ENCODE measurements around the gene S100A16. TPM values are rescaled to one million over a fixed set of nuclear protein-coding genes. Genes with fewer than 3 reads are reported as not detected.
A peak's percentile ranks its signal among the peaks of the same experiment; 100 is the strongest.

S100A16 gene
- total RNA-seq, 2 donors from 2014 or later, result 20.1 to 42.5 TPM

DNA sequence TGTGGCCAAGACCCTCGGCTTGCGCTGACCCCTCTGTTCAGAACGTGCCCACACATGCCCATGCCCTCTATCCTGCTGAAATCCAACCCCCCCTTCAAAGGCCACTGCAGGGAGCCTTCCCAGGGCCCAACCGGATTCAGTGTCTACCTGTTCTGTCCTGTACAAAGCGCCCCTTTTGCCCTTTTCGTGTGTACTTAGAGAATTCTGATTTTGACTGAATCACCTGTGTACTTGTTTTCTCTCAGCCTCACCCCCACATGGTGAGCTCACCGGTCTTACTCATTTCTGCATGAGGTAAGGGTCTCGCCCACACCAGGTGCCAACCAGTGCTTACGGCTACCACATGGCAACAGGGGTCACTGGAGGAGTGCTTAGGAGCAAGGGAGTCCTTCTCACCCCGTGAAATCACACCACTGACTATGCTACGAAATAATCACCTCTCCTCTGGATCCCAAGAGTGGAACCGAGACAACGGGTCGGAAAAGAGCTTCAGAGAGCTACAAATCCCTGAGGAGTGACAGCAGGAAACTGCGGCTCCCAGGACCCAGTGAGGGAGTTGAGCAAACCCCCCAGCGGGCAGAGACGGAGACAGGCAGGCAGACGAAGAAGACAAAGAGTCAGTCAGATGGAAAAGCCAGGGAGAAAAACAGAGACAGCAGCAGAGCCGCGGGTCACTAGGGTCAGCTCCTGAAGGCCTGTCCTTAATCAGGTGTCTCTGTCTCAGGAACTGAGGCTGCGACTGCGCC lies 45.1 kb downstream of the S100A16 start:
- ATAC-seq, result no peak
- intact Hi-C loops (cut with DNase I), result loop anchor here (5.0 kb wide), 1 partner anchor 40 kb away; no protein-coding TSS in a partner anchor
- DNase-seq, result peak in 1 of 4 donors; percentile 15

DNA sequence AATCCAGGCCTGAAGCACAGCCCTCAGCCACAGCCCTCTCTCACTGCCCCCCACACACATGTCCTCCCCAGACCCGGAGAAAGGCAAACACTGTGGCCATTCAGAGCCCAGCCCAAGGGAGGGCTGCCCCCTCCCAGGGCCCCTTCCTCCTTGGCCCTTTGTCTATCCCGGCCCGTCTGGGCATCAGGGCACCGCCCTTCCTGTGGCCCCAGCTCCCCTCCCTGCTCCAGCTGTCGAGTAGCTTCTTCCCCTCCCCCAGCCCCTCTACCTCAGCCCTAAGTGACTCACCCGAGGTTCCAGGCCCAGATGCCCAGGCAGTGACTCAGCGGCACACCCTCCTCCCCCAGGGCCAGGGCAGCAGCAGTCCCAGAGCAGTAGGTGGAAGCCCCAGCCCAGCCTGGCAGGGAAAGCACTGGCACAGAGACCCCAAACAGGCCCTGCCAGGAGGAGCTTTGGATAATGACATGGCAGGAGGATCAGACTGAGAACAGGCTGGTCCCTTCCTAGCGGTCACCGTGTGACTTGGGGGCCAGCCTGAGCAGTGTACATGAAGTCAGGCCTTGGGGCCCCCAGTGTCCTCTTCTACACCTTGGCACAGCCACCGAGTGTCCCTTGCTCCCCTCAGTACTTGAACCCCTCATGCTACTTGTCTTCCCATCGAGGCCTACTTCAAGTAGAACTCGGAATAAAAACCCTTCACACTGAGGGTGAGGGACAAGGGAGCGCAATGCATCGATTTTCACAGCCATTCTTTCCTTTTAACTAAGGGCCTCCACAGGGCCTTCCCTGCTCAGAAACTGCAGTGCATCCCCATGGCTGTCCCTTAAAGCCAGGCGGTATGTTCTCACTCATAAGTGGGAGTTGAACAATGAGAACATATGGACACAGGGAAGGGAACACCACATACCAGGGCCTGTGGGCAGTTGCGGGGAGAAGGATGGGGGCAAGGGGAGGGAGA lies 46.2 kb downstream of the S100A16 start:
- Histone ChIP-seq H3K36me3 (replicated peaks in 1 of 2; ENCODE audit: insufficient read depth in 1 of 2, low read depth in 2 of 2) (no peaks in the 10 kb centered on the region), H3K4me1 (peaks cover 33% of the 10 kb centered on the region), H3K27ac (peak overlapping the region; percentile 76 to 86 (median 82)), H3K27me3 (no peaks in the 10 kb centered on the region), H3K9me3 (no peaks in the 10 kb centered on the region), H3K4me3 (no peak overlapping the region)
- TF ChIP-seq, protein P1, sequence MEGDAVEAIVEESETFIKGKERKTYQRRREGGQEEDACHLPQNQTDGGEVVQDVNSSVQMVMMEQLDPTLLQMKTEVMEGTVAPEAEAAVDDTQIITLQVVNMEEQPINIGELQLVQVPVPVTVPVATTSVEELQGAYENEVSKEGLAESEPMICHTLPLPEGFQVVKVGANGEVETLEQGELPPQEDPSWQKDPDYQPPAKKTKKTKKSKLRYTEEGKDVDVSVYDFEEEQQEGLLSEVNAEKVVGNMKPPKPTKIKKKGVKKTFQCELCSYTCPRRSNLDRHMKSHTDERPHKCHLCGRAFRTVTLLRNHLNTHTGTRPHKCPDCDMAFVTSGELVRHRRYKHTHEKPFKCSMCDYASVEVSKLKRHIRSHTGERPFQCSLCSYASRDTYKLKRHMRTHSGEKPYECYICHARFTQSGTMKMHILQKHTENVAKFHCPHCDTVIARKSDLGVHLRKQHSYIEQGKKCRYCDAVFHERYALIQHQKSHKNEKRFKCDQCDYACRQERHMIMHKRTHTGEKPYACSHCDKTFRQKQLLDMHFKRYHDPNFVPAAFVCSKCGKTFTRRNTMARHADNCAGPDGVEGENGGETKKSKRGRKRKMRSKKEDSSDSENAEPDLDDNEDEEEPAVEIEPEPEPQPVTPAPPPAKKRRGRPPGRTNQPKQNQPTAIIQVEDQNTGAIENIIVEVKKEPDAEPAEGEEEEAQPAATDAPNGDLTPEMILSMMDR (IDR thresholded peaks at IDR 0.05), result no peak
- peak; percentile 65 to 74 (median 73) for TF ChIP-seq POLR2A (IDR thresholded peaks at IDR 0.05)
- ATAC-seq (peak; percentile 92), DNase-seq (peak; percentile 84 to 99 (median 90))
- 52 to 66% methylated on average over 13 to 16 of the region's 16 CpGs for WGBS, 2 donors
- intact Hi-C loops (cut with DNase I), result loop anchor here (5.0 kb wide), 1 partner anchor 39 kb away; no protein-coding TSS in a partner anchor

More for the DNA sequence above, 45.1 kb downstream of the S100A16 start:
- Histone ChIP-seq H3K4me1 (peaks cover 40% of the 10 kb centered on the region), H3K27ac (peak overlapping the region; percentile 9 to 83 (median 30)), H3K9me3 (no peaks in the 10 kb centered on the region), H3K27me3 (no peaks in the 10 kb centered on the region), H3K36me3 (replicated peaks in 1 of 2; ENCODE audit: insufficient read depth in 1 of 2, low read depth in 2 of 2) (no peaks in the 10 kb centered on the region), H3K4me3 (no peak overlapping the region)
- TF ChIP-seq, protein P1 (IDR thresholded peaks at IDR 0.05), result no peak
- 73 to 78% methylated on average over 22 of the region's 22 CpGs for WGBS, 2 donors

GRCh38 chr1:153565529-153566374 lies 47.2 kb downstream of the S100A16 start, which contains the start of gene S100A2:
Gene S100A2, minus strand, starts transcription at chr1:153565844. Its CDS starts 1,967 bp downstream, at chr1:153563877.
- WGBS, 2 donors, result 62 to 68% methylated on average over 4 to 8 of the region's 8 CpGs
- Histone ChIP-seq H3K27ac (peak within 1 kb of the TSS; percentile 76 to 86 (median 82)), H3K9me3 (no peaks in the 10 kb centered on the region), H3K36me3 (replicated peaks in 1 of 2; ENCODE audit: insufficient read depth in 1 of 2, low read depth in 2 of 2) (no peaks in the 10 kb centered on the region), H3K27me3 (no peaks in the 10 kb centered on the region), H3K4me3 (no peak within 1 kb of the TSS), H3K4me1 (peaks cover 33% of the 10 kb centered on the region)
- peak; percentile 7 for ATAC-seq
- TF ChIP-seq, protein P1 (IDR thresholded peaks at IDR 0.05), result no peak
- no peak for TF ChIP-seq POLR2A (IDR thresholded peaks at IDR 0.05)
- peak in 2 of 4 donors; percentile 40 to 57 for DNase-seq
- intact Hi-C loops (cut with DNase I), result loop anchor here (5.0 kb wide), 1 partner anchor 38 kb away; no protein-coding TSS in a partner anchor

DNA sequence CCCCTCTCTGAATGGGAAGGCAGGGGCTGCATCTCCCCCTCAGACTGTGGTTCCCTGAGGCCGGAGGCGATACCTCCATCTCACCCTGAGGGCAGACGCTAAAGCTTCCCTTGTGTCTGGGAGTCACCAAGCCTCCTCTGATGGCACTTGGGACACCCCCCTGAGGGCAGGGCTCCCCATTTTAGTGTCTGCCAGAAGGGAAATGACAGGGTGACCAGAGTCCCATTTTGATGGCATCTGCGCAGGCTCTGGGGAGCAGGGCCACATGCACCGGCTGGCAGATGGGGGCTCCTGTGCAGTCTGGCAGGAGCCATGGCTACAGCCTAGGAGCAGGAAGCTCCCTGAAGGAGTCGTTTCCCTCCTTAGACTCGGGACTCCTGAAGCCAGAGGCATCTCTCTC lies 48.9 kb downstream of the S100A16 start:
- Histone ChIP-seq H3K27me3 (no peaks in the 10 kb centered on the region), H3K36me3 (replicated peaks in 1 of 2; ENCODE audit: insufficient read depth in 1 of 2, low read depth in 2 of 2) (no peaks in the 10 kb centered on the region), H3K4me3 (no peak overlapping the region), H3K27ac (no peak overlapping the region), H3K4me1 (peaks cover 33% of the 10 kb centered on the region), H3K9me3 (no peaks in the 10 kb centered on the region)
- WGBS, 2 donors, result 93% methylated on average over 7 of the region's 7 CpGs; no CpG with 5 or more reads in 1 of the 2 donors
- no peak for TF ChIP-seq POLR2A (IDR thresholded peaks at IDR 0.05)
- TF ChIP-seq, protein P1 (IDR thresholded peaks at IDR 0.05), result no peak
- ATAC-seq (no peak), DNase-seq (no peak)
- intact Hi-C loops (cut with DNase I), result no loop called here

Measured in body of pancreas (tissue), 4 donors.